NCI-H446 treated with DMSO at 0.1 percent for 48 hours (cell line): ENCODE measurements around the gene ANO10.
"Not testable (repeated sequence)": the region's sequence is repeated elsewhere in the genome, so short reads cannot be mapped to it uniquely, and the experiment has no call there.

ENCODE experiments used
- DNase-seq: peaks from one replicate; lab custom pipeline; 2025; lab: John Stamatoyannopoulos, UW

Gene ANO10

DNA sequence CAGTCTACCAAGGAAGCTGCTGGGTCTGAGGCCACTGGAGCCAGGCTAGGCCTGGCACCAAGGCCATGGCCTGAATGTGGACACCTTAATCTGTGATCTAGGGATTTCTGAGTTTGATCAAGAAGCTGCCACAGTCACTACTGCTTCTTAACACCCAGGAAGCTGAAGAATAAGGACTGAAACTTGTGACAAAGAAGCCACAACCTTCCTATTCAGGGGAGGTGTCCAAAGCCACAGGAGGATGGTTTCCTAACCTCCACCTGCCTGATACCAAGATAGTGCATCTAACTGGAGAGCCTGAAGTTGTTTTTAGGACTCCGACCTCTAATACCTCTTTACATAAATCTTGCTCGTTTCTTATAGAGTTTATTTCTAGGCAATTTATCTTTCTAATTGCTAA lies 5.5 kb upstream of the ANO10 start:
- no peak for DNase-seq

GRCh38 chr3:43624619-43625305 lies 3.0 kb upstream of the ANO10 start:
- DNase-seq: no peak

- DNase-seq: no peak
Observed at GRCh38 chr3:43620831-43621655, 768 bp downstream of the ANO10 start.

- no peak for DNase-seq
Observed at GRCh38 chr3:43619588-43619987, 2.2 kb downstream of the ANO10 start.

GRCh38 chr3:43618142-43618541 lies 3.7 kb downstream of the ANO10 start:
- no peak for DNase-seq

DNA sequence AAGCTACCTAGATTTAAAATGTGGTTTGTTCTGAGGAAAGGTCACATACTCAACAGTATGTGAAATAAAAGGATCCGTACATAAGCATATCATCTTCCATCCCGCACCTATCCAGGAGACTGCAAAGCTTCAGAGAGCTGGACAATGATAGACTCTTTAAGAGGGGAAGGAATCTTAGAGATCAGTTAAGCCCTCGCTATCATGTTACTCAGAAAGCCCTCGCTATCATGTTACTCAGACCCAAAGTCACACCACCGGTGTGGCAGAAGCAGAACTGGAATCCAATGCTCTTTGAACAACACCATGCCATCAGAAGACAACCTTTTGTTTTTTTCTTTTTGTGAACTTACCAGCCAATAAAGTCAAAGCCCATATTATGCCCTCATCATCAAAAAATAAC lies 5.8 kb downstream of the ANO10 start:
- no peak for DNase-seq

DNA sequence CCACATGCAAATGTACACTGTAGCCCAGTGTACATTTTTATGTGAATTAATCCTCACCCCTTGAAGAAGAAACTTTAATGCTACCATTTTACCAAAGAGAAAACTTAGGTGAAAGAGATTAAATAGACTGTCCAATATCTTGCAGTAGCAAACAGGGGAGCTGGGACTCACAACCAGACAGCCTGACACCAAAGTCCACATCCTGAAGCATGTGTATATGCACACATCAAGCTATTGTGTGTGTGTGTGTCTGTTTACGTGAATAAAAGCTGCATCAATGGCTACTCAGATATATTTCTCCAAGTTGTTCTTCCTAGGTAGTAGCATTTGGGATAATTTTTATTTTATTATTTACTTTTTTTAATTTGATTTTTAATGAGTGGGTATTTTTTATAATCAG lies 6.7 kb downstream of the ANO10 start:
- DNase-seq: no peak

DNA sequence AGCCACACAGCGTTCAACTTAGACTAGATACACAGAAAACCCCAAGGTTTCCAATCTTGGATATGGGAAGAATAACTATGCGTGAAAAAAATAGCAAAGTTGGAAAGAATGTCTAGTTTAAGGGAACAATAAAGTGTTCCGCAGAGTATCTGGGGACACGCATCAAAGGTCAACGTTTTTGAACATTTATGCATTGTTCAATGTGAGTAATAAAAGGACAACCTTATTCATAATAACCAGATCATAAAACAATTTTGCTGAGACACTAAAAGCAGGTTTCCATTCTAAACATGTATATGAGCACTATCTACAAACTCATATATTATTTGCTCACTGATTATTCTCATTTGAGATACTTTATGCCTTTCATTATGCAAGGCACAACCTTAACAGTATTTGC lies 7.8 kb downstream of the ANO10 start:
- no peak for DNase-seq

- DNase-seq: no peak
Observed at GRCh38 chr3:43612419-43612818, 9.4 kb downstream of the ANO10 start.

- DNase-seq: no peak
Observed at GRCh38 chr3:43609406-43609805, 12.4 kb downstream of the ANO10 start.

DNA sequence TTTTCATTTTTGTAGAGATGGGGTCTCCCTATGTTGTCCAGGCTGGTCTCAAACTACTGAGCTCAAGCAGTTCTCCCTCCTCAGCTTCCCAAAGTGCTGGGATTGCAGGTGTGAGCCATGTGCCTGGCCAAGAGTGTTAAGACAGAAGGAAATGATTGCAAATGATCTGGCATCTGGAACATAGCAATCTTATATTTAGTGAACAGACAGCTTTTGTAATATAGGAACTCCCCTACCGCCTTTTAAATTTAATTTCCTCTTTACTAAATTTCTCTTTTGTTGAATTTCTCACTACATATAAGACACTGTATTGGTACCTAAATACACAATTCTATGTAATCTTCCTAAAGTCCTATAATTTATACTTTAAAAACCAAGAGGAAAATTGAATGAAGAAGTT lies 13.1 kb downstream of the ANO10 start:
- no peak for DNase-seq

DNA sequence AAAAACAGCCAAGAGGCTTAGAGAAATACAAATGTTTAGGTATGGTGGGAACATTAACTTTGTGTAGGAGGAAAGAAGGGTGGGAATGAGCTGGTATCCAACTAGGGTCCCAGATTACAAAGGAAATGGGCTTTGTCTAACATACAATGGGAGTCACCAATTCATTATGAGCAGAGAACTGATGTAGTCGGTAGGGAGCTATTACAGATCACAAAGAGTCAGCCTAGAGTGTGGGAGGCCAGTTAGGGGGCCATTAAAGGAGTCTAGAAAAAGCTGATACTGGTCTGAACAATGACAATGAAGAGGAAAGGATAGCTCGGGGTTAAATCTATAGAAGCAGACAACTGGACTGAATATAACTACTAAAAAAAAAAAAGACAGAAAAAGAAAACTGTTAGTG lies 15.5 kb downstream of the ANO10 start:
- no peak for DNase-seq

GRCh38 chr3:43599959-43600358 lies 21.9 kb downstream of the ANO10 start:
- not testable (repeated sequence) for DNase-seq

DNA sequence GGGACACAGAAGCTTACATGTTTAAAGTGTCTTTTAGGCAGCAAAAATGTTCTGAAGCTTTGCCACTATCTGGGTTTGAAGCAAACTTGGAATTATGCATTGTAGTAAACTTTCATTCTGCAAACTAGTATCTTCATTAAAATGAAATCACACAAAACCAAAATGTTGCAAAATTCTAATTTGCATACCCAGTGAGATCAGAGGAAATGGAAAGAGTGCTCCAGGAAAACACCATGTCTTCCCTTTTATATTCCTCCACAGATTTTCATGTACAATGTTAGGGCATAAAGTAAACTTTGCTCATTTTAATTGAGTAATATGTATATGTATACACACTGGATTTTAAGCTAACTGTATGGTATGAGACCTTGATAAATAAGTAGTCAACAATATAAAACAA lies 23.9 kb downstream of the ANO10 start:
- DNase-seq: no peak

DNA sequence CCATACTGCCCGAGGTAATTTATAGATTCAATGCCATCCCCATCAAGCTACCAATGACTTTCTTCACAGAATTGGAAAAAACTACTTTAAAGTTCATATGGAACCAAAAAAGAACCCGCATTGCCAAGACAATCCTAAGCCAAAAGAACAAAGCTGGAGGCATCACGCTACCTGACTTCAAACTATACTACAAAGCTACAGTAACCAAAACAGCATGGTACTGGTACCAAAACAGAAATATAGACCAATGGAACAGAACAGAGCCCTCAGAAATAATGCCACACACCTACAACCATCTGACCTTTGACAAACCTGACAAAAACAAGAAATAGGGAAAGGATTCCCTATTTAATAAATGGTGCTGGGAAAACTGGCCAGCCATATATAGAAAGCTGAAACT lies 25.6 kb downstream of the ANO10 start:
- not testable (repeated sequence) for DNase-seq

- not testable (repeated sequence) for DNase-seq
Observed at GRCh38 chr3:43595280-43595679, 26.5 kb downstream of the ANO10 start.

GRCh38 chr3:43593588-43593987 lies 28.2 kb downstream of the ANO10 start:
- not testable (repeated sequence) for DNase-seq

GRCh38 chr3:43591866-43592265 lies 29.9 kb downstream of the ANO10 start:
- DNase-seq: not testable (repeated sequence)

GRCh38 chr3:43587303-43587702 lies 34.5 kb downstream of the ANO10 start:
- DNase-seq: no peak

DNA sequence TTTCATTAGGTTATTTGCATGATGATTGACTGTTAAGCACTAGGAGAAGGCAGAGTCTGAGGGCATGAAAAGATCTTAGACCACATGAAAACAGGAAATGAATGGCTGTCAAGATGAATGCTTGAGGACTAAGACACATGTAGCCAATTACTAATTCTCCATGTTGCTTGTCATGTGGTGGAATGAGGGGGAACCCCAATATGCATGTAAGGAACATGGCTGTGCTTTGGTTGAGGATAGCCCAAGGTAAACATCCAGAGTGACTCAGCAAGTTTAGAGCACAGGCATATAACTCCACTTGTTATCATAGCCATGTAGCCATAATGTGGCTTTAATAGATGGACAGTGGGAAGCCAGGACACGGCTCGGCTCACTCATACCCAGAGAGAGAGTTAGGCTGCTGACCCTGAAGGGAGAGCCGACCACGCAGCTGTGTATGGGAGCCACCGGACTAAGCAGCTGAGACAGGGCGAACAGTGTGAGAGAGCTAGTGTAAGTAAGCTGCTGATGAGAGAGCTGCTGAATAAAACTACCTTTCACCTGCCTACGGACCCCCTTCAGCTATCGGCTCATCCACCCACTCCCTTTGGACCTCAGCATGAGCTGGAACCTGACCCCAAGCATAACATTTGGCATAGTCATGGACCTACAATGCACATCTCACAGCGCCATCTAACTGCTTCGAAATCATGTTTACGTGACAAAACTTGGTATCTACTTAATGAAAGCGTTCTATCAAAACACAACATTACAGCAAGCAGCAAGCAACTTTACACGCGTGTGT lies 37.6 kb downstream of the ANO10 start:
- no peak for DNase-seq

- no peak for DNase-seq
Observed at GRCh38 chr3:43583481-43583880, 38.3 kb downstream of the ANO10 start.

DNA sequence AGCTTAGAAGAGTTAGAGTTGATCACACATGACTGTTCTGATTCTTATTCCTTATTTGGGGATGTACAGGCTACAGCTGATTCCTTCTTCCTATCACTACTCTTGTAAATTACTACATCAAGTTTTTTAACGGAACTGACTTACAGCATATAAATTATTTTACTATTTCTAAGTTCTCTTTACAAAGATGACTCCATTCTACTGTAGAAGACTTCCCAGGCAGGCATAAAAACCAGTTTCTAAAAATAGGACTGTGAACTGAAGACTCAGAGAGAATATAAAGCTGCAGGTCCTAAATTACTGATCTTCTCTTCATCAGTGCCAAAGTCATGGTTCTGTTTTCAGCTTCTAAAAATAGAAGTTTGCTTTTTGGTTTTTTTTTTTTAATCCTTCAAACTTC lies 38.9 kb downstream of the ANO10 start:
- no peak for DNase-seq

DNA sequence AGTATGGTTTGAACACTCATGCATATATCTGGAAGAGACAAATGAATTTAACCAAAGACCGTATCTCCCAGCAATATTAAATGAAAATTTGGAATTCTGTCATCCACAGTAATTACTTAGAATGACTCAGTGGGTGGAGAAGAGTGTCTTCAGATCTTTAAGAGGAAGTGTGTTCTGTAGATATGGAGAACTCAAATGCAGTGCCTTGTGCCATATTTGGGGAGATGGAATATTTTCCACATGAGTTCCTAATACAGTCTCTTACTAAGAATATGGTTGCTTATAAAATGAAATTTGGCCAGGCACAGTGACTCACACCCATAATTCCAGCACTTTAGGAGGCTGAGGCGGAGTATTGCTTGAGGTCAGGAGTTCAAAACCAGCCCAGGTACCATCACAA lies 40.5 kb downstream of the ANO10 start:
- DNase-seq: no peak
